Mononuclear cell (primary cell): ENCODE data around the gene NKX1-2. TPM values are rescaled to one million over a fixed set of nuclear protein-coding genes. Genes with fewer than 3 reads are reported as not detected.

ENCODE experiments used
- H3K27me3 ChIP-seq: 2 replicates; pipeline ENCODE4 v1.6.0; 2011; ENCODE audit warnings: low read length, control low read depth; ENCODE audit not compliant: insufficient read depth
- H3K4me1 ChIP-seq: 2 replicates; pipeline ENCODE4 v1.5.1; 2011; ENCODE audit warnings: mild to moderate bottlenecking, low read length, control low read depth; ENCODE audit not compliant: insufficient read depth
- H3K4me3 ChIP-seq: 2 replicates; pipeline ENCODE4 v1.5.1; 2011; ENCODE audit warnings: mild to moderate bottlenecking, low read length, moderate library complexity
- H3K9me3 ChIP-seq: 2 replicates; pipeline ENCODE4 v1.5.1; 2011; ENCODE audit warnings: low read depth, mild to moderate bottlenecking, control low read depth, low read length
- total RNA-seq: library from RNA; depleted of rRNA; stranded (reverse); fragments of >200 nt; gene quantifications from one replicate; pipeline ENCODE4 v1.2.3, GENCODE V29; 2012

NKX1-2 gene
- total RNA-seq, 1 donor = not detected

GRCh38 chr10:124482236-124482800 lies 32.5 kb upstream of the NKX1-2 start:
- no peaks in the 10 kb centered on the region for H3K27me3 ChIP-seq

GRCh38 chr10:124481717-124482116 lies 31.9 kb upstream of the NKX1-2 start:
- H3K4me3 ChIP-seq = no peak overlapping the region
- no peaks in the 10 kb centered on the region for H3K27me3 ChIP-seq
- no peaks in the 10 kb centered on the region for H3K4me1 ChIP-seq
- H3K9me3 ChIP-seq = peaks cover under 1% of the 10 kb centered on the region

More at GRCh38 chr10:124482236-124482800, 32.5 kb upstream of the NKX1-2 start:
- Histone ChIP-seq H3K9me3 (peaks cover 4% of the 10 kb centered on the region), H3K4me1 (no peaks in the 10 kb centered on the region), H3K4me3 (no peak overlapping the region)

- no peaks in the 10 kb centered on the region for H3K9me3 ChIP-seq
- no peak overlapping the region for H3K4me3 ChIP-seq
- no peaks in the 10 kb centered on the region for H3K4me1 ChIP-seq
- no peaks in the 10 kb centered on the region for H3K27me3 ChIP-seq
Measured at GRCh38 chr10:124480860-124481259, 31.0 kb upstream of the NKX1-2 start.

GRCh38 chr10:124478515-124478914 lies 28.7 kb upstream of the NKX1-2 start:
- Histone ChIP-seq H3K27me3 (no peaks in the 10 kb centered on the region), H3K4me3 (no peak overlapping the region), H3K9me3 (no peaks in the 10 kb centered on the region), H3K4me1 (no peaks in the 10 kb centered on the region)

GRCh38 chr10:124477614-124478363 lies 28.0 kb upstream of the NKX1-2 start:
- H3K9me3 ChIP-seq = no peaks in the 10 kb centered on the region
- H3K4me1 ChIP-seq = no peaks in the 10 kb centered on the region
- H3K4me3 ChIP-seq = no peak overlapping the region
- H3K27me3 ChIP-seq = no peaks in the 10 kb centered on the region

- Histone ChIP-seq H3K9me3 (no peaks in the 10 kb centered on the region), H3K27me3 (no peaks in the 10 kb centered on the region), H3K4me3 (no peak overlapping the region), H3K4me1 (no peaks in the 10 kb centered on the region)
Measured at GRCh38 chr10:124476043-124476725, 26.3 kb upstream of the NKX1-2 start.

- Histone ChIP-seq H3K4me1 (no peaks in the 10 kb centered on the region), H3K27me3 (no peaks in the 10 kb centered on the region)
Measured at GRCh38 chr10:124474514-124475070, 24.8 kb upstream of the NKX1-2 start.

GRCh38 chr10:124473070-124473469 lies 23.2 kb upstream of the NKX1-2 start:
- Histone ChIP-seq H3K9me3 (no peaks in the 10 kb centered on the region), H3K27me3 (no peaks in the 10 kb centered on the region), H3K4me3 (no peak overlapping the region), H3K4me1 (no peaks in the 10 kb centered on the region)

More at GRCh38 chr10:124474514-124475070, 24.8 kb upstream of the NKX1-2 start:
- Histone ChIP-seq H3K9me3 (no peaks in the 10 kb centered on the region), H3K4me3 (no peak overlapping the region)

GRCh38 chr10:124472071-124472470 lies 22.2 kb upstream of the NKX1-2 start:
- Histone ChIP-seq H3K4me1 (no peaks in the 10 kb centered on the region), H3K4me3 (no peak overlapping the region), H3K27me3 (no peaks in the 10 kb centered on the region), H3K9me3 (no peaks in the 10 kb centered on the region)

GRCh38 chr10:124470544-124471434 lies 21.0 kb upstream of the NKX1-2 start:
- H3K9me3 ChIP-seq = no peaks in the 10 kb centered on the region
- no peaks in the 10 kb centered on the region for H3K27me3 ChIP-seq
- peaks cover under 1% of the 10 kb centered on the region for H3K4me1 ChIP-seq
- no peak overlapping the region for H3K4me3 ChIP-seq

GRCh38 chr10:124469956-124470484 lies 20.2 kb upstream of the NKX1-2 start:
- Histone ChIP-seq H3K27me3 (no peaks in the 10 kb centered on the region), H3K4me3 (no peak overlapping the region), H3K9me3 (no peaks in the 10 kb centered on the region), H3K4me1 (peaks cover 8% of the 10 kb centered on the region)

- Histone ChIP-seq H3K9me3 (no peaks in the 10 kb centered on the region), H3K4me1 (peaks cover 15% of the 10 kb centered on the region), H3K27me3 (no peaks in the 10 kb centered on the region), H3K4me3 (no peak overlapping the region)
Measured at GRCh38 chr10:124468624-124469023, 18.8 kb upstream of the NKX1-2 start.

GRCh38 chr10:124467165-124467564 lies 17.3 kb upstream of the NKX1-2 start:
- no peak overlapping the region for H3K4me3 ChIP-seq
- no peaks in the 10 kb centered on the region for H3K9me3 ChIP-seq
- H3K27me3 ChIP-seq = no peaks in the 10 kb centered on the region
- peaks cover 21% of the 10 kb centered on the region for H3K4me1 ChIP-seq

GRCh38 chr10:124465777-124466488 lies 16.1 kb upstream of the NKX1-2 start:
- Histone ChIP-seq H3K4me3 (no peak overlapping the region), H3K27me3 (no peaks in the 10 kb centered on the region), H3K4me1 (peaks cover 26% of the 10 kb centered on the region), H3K9me3 (no peaks in the 10 kb centered on the region)
